Measurements from ENCODE around the gene SLC4A1AP.

SLC4A1AP gene

GRCh38 chr2:27689424-27689823 lies 25.7 kb downstream of the SLC4A1AP start:
- Histone ChIP-seq H4K12ac (ENCODE audit: low read depth, low read length) (no peak overlapping the region), H3K4me2 (ENCODE audit: low read length) (no peak overlapping the region), H3K79me2 (ENCODE audit: control insufficient read depth, insufficient read depth, low read length, poor library complexity) (no peaks in the 10 kb centered on the region), H3K4me1 (ENCODE audit: control insufficient read depth in 1 of 2, insufficient read depth in 2 of 2, low read length in 2 of 2) (no peaks in the 10 kb centered on the region), H3K79me1 (ENCODE audit: low read length) (no peaks in the 10 kb centered on the region), H3K23ac (ENCODE audit: low read length) (no peak overlapping the region), H3K4me3 (ENCODE audit: low read depth, low read length) (no peak overlapping the region), H3K9ac (ENCODE audit: low read length) (no peak overlapping the region), H4K8ac (ENCODE audit: low read depth, low read length) (no peak overlapping the region), H2BK5ac (ENCODE audit: low read depth, low read length, poor library complexity) (no peak overlapping the region), H2AFZ (ENCODE audit: insufficient read depth, low read length, poor library complexity) (no peak overlapping the region), H4K91ac (ENCODE audit: low read depth, low read length) (no peak overlapping the region), H3K36me3 (ENCODE audit: control insufficient read depth in 1 of 2, insufficient read depth in 2 of 2, low read length in 2 of 2) (peaks cover 11 to 18% of the 10 kb centered on the region in 2 experiments), H3K27ac (ENCODE audit: low read depth, low read length) (no peak overlapping the region), H2BK120ac (ENCODE audit: insufficient read depth, low read length, poor library complexity) (no peak overlapping the region), H3K9me3 (ENCODE audit: insufficient read depth, low read depth, low read length) (no peaks in the 10 kb centered on the region), H3K4ac (ENCODE audit: low read depth, low read length) (no peak overlapping the region), H3K18ac (ENCODE audit: low read length) (no peak overlapping the region), H3K14ac (ENCODE audit: low read length) (no peak overlapping the region), H2BK12ac (ENCODE audit: low read length) (no peak overlapping the region), H3K27me3 (ENCODE audit: insufficient read depth, low read length) (no peaks in the 10 kb centered on the region), H2AK5ac (ENCODE audit: low read length) (no peak overlapping the region)
- DNase-seq = no peak
- no CpG with 5 or more reads among the region's 2 CpGs for WGBS (ENCODE audit: extremely low coverage, insufficient coverage, insufficient read length)

DNA sequence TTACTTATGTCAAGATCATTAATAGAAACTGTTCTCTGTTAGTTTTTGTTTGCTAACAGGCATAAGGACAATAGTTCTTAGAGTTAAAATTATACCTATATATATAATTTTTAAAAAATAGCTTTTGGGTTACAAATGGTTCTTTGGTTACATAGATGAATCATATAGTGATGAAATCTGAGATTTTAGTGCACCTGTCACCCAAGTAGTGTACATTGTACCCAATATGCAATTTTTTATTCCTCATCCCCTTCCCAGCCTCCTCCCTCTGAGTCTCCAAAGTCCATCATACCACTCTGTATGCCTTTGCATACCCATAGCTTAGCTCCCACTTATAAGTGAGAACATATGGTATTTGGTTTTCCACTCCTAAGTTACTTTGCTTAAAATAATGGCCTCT lies 26.4 kb downstream of the SLC4A1AP start:
- Histone ChIP-seq H3K4ac (ENCODE audit: low read depth, low read length) (no peak overlapping the region), H2BK12ac (ENCODE audit: low read length) (no peak overlapping the region), H3K79me1 (ENCODE audit: low read length) (no peaks in the 10 kb centered on the region), H3K4me2 (ENCODE audit: low read length) (no peak overlapping the region), H3K9ac (ENCODE audit: low read length) (no peak overlapping the region), H2AFZ (ENCODE audit: insufficient read depth, low read length, poor library complexity) (no peak overlapping the region), H3K18ac (ENCODE audit: low read length) (no peak overlapping the region), H3K36me3 (ENCODE audit: control insufficient read depth in 1 of 2, insufficient read depth in 2 of 2, low read length in 2 of 2) (peaks cover 11 to 18% of the 10 kb centered on the region in 2 experiments), H2AK5ac (ENCODE audit: low read length) (no peak overlapping the region), H3K9me3 (ENCODE audit: insufficient read depth, low read depth, low read length) (no peaks in the 10 kb centered on the region), H3K14ac (ENCODE audit: low read length) (no peak overlapping the region), H2BK5ac (ENCODE audit: low read depth, low read length, poor library complexity) (no peak overlapping the region), H4K91ac (ENCODE audit: low read depth, low read length) (no peak overlapping the region), H3K23ac (ENCODE audit: low read length) (no peak overlapping the region), H4K8ac (ENCODE audit: low read depth, low read length) (no peak overlapping the region), H4K12ac (ENCODE audit: low read depth, low read length) (no peak overlapping the region), H3K4me1 (ENCODE audit: control insufficient read depth in 1 of 2, insufficient read depth in 2 of 2, low read length in 2 of 2) (no peaks in the 10 kb centered on the region), H3K27ac (ENCODE audit: low read depth, low read length) (no peak overlapping the region), H3K4me3 (ENCODE audit: low read depth, low read length) (no peak overlapping the region), H3K27me3 (ENCODE audit: insufficient read depth, low read length) (no peaks in the 10 kb centered on the region), H3K79me2 (ENCODE audit: control insufficient read depth, insufficient read depth, low read length, poor library complexity) (no peaks in the 10 kb centered on the region), H2BK120ac (ENCODE audit: insufficient read depth, low read length, poor library complexity) (no peak overlapping the region)
- no peak for DNase-seq

GRCh38 chr2:27697660-27698059 lies 34.0 kb downstream of the SLC4A1AP start:
- peaks cover 2 to 5% of the 10 kb centered on the region in 2 experiments for H3K36me3 ChIP-seq (ENCODE audit: control insufficient read depth in 1 of 2, insufficient read depth in 2 of 2, low read length in 2 of 2)
- H3K4me2 ChIP-seq (ENCODE audit: low read length) = no peak overlapping the region
- no peak overlapping the region for H4K91ac ChIP-seq (ENCODE audit: low read depth, low read length)
- H2AFZ ChIP-seq (ENCODE audit: insufficient read depth, low read length, poor library complexity) = no peak overlapping the region
- H2AK5ac ChIP-seq (ENCODE audit: low read length) = no peak overlapping the region
- H3K9me3 ChIP-seq (ENCODE audit: insufficient read depth, low read depth, low read length) = no peaks in the 10 kb centered on the region
- H3K18ac ChIP-seq (ENCODE audit: low read length) = no peak overlapping the region
- H2BK5ac ChIP-seq (ENCODE audit: low read depth, low read length, poor library complexity) = no peak overlapping the region
- H3K27ac ChIP-seq (ENCODE audit: low read depth, low read length) = no peak overlapping the region
- no peaks in the 10 kb centered on the region for H3K79me2 ChIP-seq (ENCODE audit: control insufficient read depth, insufficient read depth, low read length, poor library complexity)
- no peak overlapping the region for H2BK12ac ChIP-seq (ENCODE audit: low read length)
- no peak overlapping the region for H3K4me3 ChIP-seq (ENCODE audit: low read depth, low read length)
- no peaks in the 10 kb centered on the region for H3K4me1 ChIP-seq (ENCODE audit: control insufficient read depth in 1 of 2, insufficient read depth in 2 of 2, low read length in 2 of 2)
- no peak overlapping the region for H4K8ac ChIP-seq (ENCODE audit: low read depth, low read length)
- H3K79me1 ChIP-seq (ENCODE audit: low read length) = no peaks in the 10 kb centered on the region
- H3K14ac ChIP-seq (ENCODE audit: low read length) = no peak overlapping the region
- no peak overlapping the region for H3K23ac ChIP-seq (ENCODE audit: low read length)
- DNase-seq = no peak
- no peak overlapping the region for H4K12ac ChIP-seq (ENCODE audit: low read depth, low read length)
- no peak overlapping the region for H3K4ac ChIP-seq (ENCODE audit: low read depth, low read length)
- no peak overlapping the region for H3K9ac ChIP-seq (ENCODE audit: low read length)
- no peaks in the 10 kb centered on the region for H3K27me3 ChIP-seq (ENCODE audit: insufficient read depth, low read length)
- H2BK120ac ChIP-seq (ENCODE audit: insufficient read depth, low read length, poor library complexity) = no peak overlapping the region
- WGBS (ENCODE audit: extremely low coverage, insufficient coverage, insufficient read length) = no CpG with 5 or more reads among the region's 1 CpG

DNA sequence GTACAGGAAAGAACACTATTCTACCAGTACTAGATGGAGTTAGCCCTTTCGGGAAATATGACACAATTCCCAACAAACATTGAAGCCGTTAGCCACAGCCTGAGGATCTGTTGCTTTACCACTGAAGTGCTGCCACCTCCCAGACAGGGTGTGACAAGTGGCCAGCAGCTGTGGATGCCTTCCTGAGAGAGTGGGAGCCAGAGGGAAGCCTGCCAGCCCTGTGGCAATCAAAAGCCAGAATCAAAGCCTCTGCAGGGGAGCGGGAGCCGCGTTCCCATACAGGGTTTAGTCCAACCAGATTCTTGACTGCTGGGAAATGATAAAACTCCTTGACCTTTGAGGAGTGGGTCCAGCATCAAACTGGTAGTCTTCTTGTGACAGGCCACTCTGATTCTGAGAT lies 38.0 kb downstream of the SLC4A1AP start:
- peaks cover 0 to 2% of the 10 kb centered on the region in 2 experiments for H3K36me3 ChIP-seq (ENCODE audit: control insufficient read depth in 1 of 2, insufficient read depth in 2 of 2, low read length in 2 of 2)
- H2BK5ac ChIP-seq (ENCODE audit: low read depth, low read length, poor library complexity) = no peak overlapping the region
- H3K4me3 ChIP-seq (ENCODE audit: low read depth, low read length) = no peak overlapping the region
- no CpG with 5 or more reads among the region's 5 CpGs for WGBS (ENCODE audit: extremely low coverage, insufficient coverage, insufficient read length)
- H3K27me3 ChIP-seq (ENCODE audit: insufficient read depth, low read length) = no peaks in the 10 kb centered on the region
- no peaks in the 10 kb centered on the region for H3K79me2 ChIP-seq (ENCODE audit: control insufficient read depth, insufficient read depth, low read length, poor library complexity)
- H2AK5ac ChIP-seq (ENCODE audit: low read length) = no peak overlapping the region
- H3K4me2 ChIP-seq (ENCODE audit: low read length) = no peak overlapping the region
- H2AFZ ChIP-seq (ENCODE audit: insufficient read depth, low read length, poor library complexity) = no peak overlapping the region
- H3K9me3 ChIP-seq (ENCODE audit: insufficient read depth, low read depth, low read length) = no peaks in the 10 kb centered on the region
- no peak overlapping the region for H3K18ac ChIP-seq (ENCODE audit: low read length)
- H3K4ac ChIP-seq (ENCODE audit: low read depth, low read length) = no peak overlapping the region
- no peak overlapping the region for H3K9ac ChIP-seq (ENCODE audit: low read length)
- no peak overlapping the region for H2BK12ac ChIP-seq (ENCODE audit: low read length)
- peaks cover 3% of the 10 kb centered on the region for H3K79me1 ChIP-seq (ENCODE audit: low read length)
- no peak overlapping the region for H3K27ac ChIP-seq (ENCODE audit: low read depth, low read length)
- H4K12ac ChIP-seq (ENCODE audit: low read depth, low read length) = no peak overlapping the region
- H4K91ac ChIP-seq (ENCODE audit: low read depth, low read length) = no peak overlapping the region
- H3K23ac ChIP-seq (ENCODE audit: low read length) = no peak overlapping the region
- H2BK120ac ChIP-seq (ENCODE audit: insufficient read depth, low read length, poor library complexity) = no peak overlapping the region
- H3K14ac ChIP-seq (ENCODE audit: low read length) = no peak overlapping the region
- DNase-seq = no peak
- peaks cover 3 to 4% of the 10 kb centered on the region in 2 experiments for H3K4me1 ChIP-seq (ENCODE audit: control insufficient read depth in 1 of 2, insufficient read depth in 2 of 2, low read length in 2 of 2)
- H4K8ac ChIP-seq (ENCODE audit: low read depth, low read length) = no peak overlapping the region
